WTC11 (cell line): ENCODE results near the gene GDAP1L1.

Experiments
- CREB1 ChIP-seq: sonication (generic); formaldehyde crosslinking; IDR thresholded peaks from 2 replicates; pipeline ENCODE4 v1.8.0; 2023; ENCODE audit warnings: mild to moderate bottlenecking, missing genetic modification reagents
- ETV6 ChIP-seq: sonication (generic); formaldehyde crosslinking; IDR thresholded peaks from 2 replicates; pipeline ENCODE4 v1.8.1; 2022; ENCODE audit warnings: mild to moderate bottlenecking, missing genetic modification reagents
- IRF2 ChIP-seq: sonication (generic); formaldehyde crosslinking; IDR thresholded peaks from 2 replicates; pipeline ENCODE4 v1.8.0; 2022; ENCODE audit warnings: low read depth, missing genetic modification reagents, borderline replicate concordance
- NR2C2 ChIP-seq: sonication (generic); formaldehyde crosslinking; IDR thresholded peaks from 2 replicates; pipeline ENCODE4 v1.8.0; 2022; ENCODE audit warnings: mild to moderate bottlenecking, missing genetic modification reagents
- RELA ChIP-seq: sonication (generic); formaldehyde crosslinking; IDR thresholded peaks from 2 replicates; pipeline ENCODE4 v1.8.1; 2022; ENCODE audit warnings: missing genetic modification reagents, mild to moderate bottlenecking, borderline replicate concordance
- TEAD1 ChIP-seq: sonication (generic); formaldehyde crosslinking; IDR thresholded peaks from 2 replicates; pipeline ENCODE4 v1.8.0; 2022; ENCODE audit warnings: mild to moderate bottlenecking, missing genetic modification reagents
- TF ChIP-seq, protein P1 (sequence below): fragments of 250-450 bp; sonication (Bioruptor Pico); IDR thresholded peaks from 2 replicates; pipeline ENCODE4 v1.9.0; 2021; ENCODE audit warnings: mild to moderate bottlenecking
- TF ChIP-seq, protein P2 (sequence below): sonication (generic); formaldehyde crosslinking; conservative IDR thresholded peaks from 2 replicates; pipeline ENCODE4 v1.8.1; 2023; ENCODE audit warnings: mild to moderate bottlenecking, low read depth, missing genetic modification reagents, moderate library complexity
- TF ChIP-seq, protein P3 (sequence below): sonication (generic); formaldehyde crosslinking; IDR thresholded peaks from 2 replicates; pipeline ENCODE4 v1.8.1; 2023; ENCODE audit warnings: mild to moderate bottlenecking, missing genetic modification reagents, moderate library complexity
- TF ChIP-seq, protein P4 (sequence below): fragments of 200-600 bp; IDR thresholded peaks from 2 replicates; pipeline ENCODE4 v1.8.0; 2022; ENCODE audit warnings: antibody characterized with exemption
- TF ChIP-seq, protein P5 (sequence below): fragments of 250-450 bp; sonication (Bioruptor Pico); conservative IDR thresholded peaks from 2 replicates; pipeline ENCODE4 v1.9.0; 2021; ENCODE audit warnings: mild to moderate bottlenecking
- TF ChIP-seq, protein P6 (sequence below): sonication (generic); formaldehyde crosslinking; conservative IDR thresholded peaks from 2 replicates; pipeline ENCODE4 v1.8.1; 2022; ENCODE audit warnings: mild to moderate bottlenecking, missing genetic modification reagents
- TF ChIP-seq, protein P7 (sequence below): sonication (generic); formaldehyde crosslinking; IDR thresholded peaks from 2 replicates; pipeline ENCODE4 v1.8.1; 2023; ENCODE audit warnings: mild to moderate bottlenecking, missing genetic modification reagents, borderline replicate concordance
- TF ChIP-seq, protein P8 (sequence below): sonication (generic); formaldehyde crosslinking; IDR thresholded peaks from 2 replicates; pipeline ENCODE4 v1.8.1; 2023; ENCODE audit warnings: mild to moderate bottlenecking, missing genetic modification reagents

DNA sequence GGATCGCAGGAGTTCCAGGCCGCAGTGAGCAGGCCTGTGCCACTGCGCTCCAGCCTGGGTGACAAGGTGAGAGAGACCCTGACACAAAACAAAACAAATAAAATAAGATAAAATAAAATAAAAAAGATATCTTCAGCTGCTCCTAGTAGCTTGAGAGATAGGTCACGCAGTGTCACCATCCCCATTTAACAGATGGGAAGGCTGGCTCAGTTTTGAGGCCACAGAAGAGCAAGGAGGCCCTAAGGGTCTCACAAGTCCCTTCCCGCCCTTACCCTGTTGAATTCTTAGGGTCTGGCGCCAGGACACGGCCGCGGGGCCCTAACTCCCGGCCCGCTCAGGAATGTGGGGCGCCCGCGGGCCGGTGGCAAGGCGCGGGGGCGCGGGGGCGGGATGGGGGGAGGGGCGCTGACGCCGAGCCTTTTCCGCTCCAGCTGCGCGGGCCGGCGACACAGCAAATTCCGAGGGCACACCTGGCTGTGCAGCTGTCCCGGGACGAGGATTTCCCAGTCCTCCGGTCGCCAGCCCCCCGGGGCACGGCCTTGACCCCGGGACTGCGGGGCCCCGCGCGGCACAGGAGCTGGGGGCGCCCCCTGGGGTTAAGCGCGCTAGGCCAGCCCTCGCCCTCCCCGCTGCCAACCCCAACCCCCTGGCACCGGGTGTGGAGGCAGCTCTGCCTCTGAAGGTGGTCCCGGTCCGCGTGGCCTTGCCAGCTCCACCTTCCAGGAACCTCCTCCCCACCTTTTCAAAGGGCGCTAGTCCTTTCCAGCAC, 79.5 kb downstream of the GDAP1L1 start:
- TF ChIP-seq, protein P1, sequence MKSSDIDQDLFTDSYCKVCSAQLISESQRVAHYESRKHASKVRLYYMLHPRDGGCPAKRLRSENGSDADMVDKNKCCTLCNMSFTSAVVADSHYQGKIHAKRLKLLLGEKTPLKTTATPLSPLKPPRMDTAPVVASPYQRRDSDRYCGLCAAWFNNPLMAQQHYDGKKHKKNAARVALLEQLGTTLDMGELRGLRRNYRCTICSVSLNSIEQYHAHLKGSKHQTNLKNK (CRISPR knock-in tag): no peak
- TF ChIP-seq TEAD1 (CRISPR knock-in tag): no peak
- TF ChIP-seq RELA (CRISPR knock-in tag): no peak
- no peak for TF ChIP-seq CREB1 (CRISPR knock-in tag)
- TF ChIP-seq, protein P2, sequence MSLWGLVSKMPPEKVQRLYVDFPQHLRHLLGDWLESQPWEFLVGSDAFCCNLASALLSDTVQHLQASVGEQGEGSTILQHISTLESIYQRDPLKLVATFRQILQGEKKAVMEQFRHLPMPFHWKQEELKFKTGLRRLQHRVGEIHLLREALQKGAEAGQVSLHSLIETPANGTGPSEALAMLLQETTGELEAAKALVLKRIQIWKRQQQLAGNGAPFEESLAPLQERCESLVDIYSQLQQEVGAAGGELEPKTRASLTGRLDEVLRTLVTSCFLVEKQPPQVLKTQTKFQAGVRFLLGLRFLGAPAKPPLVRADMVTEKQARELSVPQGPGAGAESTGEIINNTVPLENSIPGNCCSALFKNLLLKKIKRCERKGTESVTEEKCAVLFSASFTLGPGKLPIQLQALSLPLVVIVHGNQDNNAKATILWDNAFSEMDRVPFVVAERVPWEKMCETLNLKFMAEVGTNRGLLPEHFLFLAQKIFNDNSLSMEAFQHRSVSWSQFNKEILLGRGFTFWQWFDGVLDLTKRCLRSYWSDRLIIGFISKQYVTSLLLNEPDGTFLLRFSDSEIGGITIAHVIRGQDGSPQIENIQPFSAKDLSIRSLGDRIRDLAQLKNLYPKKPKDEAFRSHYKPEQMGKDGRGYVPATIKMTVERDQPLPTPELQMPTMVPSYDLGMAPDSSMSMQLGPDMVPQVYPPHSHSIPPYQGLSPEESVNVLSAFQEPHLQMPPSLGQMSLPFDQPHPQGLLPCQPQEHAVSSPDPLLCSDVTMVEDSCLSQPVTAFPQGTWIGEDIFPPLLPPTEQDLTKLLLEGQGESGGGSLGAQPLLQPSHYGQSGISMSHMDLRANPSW (CRISPR knock-in tag): no peak
- TF ChIP-seq, protein P3, sequence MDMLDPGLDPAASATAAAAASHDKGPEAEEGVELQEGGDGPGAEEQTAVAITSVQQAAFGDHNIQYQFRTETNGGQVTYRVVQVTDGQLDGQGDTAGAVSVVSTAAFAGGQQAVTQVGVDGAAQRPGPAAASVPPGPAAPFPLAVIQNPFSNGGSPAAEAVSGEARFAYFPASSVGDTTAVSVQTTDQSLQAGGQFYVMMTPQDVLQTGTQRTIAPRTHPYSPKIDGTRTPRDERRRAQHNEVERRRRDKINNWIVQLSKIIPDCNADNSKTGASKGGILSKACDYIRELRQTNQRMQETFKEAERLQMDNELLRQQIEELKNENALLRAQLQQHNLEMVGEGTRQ (CRISPR knock-in tag): no peak
- TF ChIP-seq ETV6 (CRISPR knock-in tag): no peak
- TF ChIP-seq, protein P4, sequence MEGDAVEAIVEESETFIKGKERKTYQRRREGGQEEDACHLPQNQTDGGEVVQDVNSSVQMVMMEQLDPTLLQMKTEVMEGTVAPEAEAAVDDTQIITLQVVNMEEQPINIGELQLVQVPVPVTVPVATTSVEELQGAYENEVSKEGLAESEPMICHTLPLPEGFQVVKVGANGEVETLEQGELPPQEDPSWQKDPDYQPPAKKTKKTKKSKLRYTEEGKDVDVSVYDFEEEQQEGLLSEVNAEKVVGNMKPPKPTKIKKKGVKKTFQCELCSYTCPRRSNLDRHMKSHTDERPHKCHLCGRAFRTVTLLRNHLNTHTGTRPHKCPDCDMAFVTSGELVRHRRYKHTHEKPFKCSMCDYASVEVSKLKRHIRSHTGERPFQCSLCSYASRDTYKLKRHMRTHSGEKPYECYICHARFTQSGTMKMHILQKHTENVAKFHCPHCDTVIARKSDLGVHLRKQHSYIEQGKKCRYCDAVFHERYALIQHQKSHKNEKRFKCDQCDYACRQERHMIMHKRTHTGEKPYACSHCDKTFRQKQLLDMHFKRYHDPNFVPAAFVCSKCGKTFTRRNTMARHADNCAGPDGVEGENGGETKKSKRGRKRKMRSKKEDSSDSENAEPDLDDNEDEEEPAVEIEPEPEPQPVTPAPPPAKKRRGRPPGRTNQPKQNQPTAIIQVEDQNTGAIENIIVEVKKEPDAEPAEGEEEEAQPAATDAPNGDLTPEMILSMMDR: no peak
- TF ChIP-seq NR2C2 (CRISPR knock-in tag): no peak
- TF ChIP-seq, protein P5, sequence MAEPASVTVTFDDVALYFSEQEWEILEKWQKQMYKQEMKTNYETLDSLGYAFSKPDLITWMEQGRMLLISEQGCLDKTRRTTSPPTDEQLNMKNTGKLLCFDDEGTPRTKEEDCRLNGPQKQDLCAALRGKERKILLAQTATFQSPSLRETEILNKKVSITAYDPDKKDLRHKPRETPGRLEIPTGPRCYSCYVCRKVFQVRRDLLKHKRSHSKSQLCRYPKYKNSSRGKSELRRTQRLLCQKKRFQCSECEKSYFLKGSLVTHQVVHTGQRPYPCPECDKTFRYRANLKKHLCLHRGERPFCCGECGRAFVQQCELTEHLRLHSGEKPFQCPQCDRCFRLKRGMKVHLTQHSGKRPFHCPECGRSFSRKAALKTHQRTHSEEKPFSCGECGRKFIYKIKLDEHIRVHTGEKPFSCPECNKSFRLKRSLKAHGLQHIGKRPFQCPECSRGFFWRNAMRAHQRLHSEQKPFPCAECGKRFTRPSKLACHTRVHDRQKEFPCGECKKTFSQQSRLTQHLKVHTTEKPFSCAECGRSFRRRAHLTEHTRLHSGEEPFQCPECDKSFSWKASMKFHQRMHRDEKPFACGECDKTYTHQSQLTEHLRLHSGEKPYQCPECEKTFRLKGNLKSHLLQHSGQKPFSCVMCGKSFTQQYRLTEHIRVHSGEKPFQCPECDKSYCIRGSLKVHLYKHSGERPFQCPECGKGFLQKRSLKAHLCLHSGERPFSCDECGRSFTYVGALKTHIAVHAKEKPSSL (CRISPR knock-in tag): no peak
- TF ChIP-seq, protein P6, sequence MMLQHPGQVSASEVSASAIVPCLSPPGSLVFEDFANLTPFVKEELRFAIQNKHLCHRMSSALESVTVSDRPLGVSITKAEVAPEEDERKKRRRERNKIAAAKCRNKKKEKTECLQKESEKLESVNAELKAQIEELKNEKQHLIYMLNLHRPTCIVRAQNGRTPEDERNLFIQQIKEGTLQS (CRISPR knock-in tag): no peak
- TF ChIP-seq, protein P7, sequence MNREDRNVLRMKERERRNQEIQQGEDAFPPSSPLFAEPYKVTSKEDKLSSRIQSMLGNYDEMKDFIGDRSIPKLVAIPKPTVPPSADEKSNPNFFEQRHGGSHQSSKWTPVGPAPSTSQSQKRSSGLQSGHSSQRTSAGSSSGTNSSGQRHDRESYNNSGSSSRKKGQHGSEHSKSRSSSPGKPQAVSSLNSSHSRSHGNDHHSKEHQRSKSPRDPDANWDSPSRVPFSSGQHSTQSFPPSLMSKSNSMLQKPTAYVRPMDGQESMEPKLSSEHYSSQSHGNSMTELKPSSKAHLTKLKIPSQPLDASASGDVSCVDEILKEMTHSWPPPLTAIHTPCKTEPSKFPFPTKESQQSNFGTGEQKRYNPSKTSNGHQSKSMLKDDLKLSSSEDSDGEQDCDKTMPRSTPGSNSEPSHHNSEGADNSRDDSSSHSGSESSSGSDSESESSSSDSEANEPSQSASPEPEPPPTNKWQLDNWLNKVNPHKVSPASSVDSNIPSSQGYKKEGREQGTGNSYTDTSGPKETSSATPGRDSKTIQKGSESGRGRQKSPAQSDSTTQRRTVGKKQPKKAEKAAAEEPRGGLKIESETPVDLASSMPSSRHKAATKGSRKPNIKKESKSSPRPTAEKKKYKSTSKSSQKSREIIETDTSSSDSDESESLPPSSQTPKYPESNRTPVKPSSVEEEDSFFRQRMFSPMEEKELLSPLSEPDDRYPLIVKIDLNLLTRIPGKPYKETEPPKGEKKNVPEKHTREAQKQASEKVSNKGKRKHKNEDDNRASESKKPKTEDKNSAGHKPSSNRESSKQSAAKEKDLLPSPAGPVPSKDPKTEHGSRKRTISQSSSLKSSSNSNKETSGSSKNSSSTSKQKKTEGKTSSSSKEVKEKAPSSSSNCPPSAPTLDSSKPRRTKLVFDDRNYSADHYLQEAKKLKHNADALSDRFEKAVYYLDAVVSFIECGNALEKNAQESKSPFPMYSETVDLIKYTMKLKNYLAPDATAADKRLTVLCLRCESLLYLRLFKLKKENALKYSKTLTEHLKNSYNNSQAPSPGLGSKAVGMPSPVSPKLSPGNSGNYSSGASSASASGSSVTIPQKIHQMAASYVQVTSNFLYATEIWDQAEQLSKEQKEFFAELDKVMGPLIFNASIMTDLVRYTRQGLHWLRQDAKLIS (CRISPR knock-in tag): no peak
- TF ChIP-seq, protein P8, sequence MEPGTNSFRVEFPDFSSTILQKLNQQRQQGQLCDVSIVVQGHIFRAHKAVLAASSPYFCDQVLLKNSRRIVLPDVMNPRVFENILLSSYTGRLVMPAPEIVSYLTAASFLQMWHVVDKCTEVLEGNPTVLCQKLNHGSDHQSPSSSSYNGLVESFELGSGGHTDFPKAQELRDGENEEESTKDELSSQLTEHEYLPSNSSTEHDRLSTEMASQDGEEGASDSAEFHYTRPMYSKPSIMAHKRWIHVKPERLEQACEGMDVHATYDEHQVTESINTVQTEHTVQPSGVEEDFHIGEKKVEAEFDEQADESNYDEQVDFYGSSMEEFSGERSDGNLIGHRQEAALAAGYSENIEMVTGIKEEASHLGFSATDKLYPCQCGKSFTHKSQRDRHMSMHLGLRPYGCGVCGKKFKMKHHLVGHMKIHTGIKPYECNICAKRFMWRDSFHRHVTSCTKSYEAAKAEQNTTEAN: no peak
- TF ChIP-seq IRF2 (CRISPR knock-in tag): no peak
